Chondrocyte (in vitro differentiated cells): Measurements from ENCODE around the gene NPIPB2. TPM values are rescaled to one million over a fixed set of nuclear protein-coding genes. Genes with fewer than 3 reads are reported as not detected.
A peak's percentile ranks its signal among the peaks of the same experiment; 100 is the strongest.
"Not testable (repeated sequence)": the region's sequence is repeated elsewhere in the genome, so short reads cannot be mapped to it uniquely, and the experiment has no call there.

Experiments
- DNase-seq: peaks from one replicate; pipeline ENCODE4 v3.0.0; 2021; ENCODE audit warnings: mixed read lengths, low spot score
- H3K27ac Mint-ChIP-seq: one replicate; pipeline ENCODE4 v1.8.0; 2021; ENCODE audit warnings: mild to moderate bottlenecking, moderate library complexity, mixed read lengths; ENCODE audit not compliant: unreplicated experiment
- H3K27me3 Mint-ChIP-seq: 2 replicates; pipeline ENCODE4 v1.8.0; 2021; ENCODE audit warnings: low read depth, mixed read lengths
- H3K36me3 Mint-ChIP-seq: 2 replicates; pipeline ENCODE4 v1.8.0; 2021; ENCODE audit warnings: low read depth, mixed read lengths
- H3K4me1 Mint-ChIP-seq: 2 replicates; pipeline ENCODE4 v1.8.0; 2021; ENCODE audit warnings: low read depth, mild to moderate bottlenecking, mixed read lengths
- H3K4me3 Mint-ChIP-seq: one replicate; pipeline ENCODE4 v1.8.0; 2021; ENCODE audit warnings: mild to moderate bottlenecking, moderate library complexity, mixed read lengths; ENCODE audit not compliant: unreplicated experiment
- H3K9me3 Mint-ChIP-seq: 2 replicates; pipeline ENCODE4 v1.8.0; 2021; ENCODE audit warnings: low read depth, mixed read lengths
- CTCF ChIP-seq: fragments of 200-600 bp; sonication (generic); IDR thresholded peaks from 2 replicates; pipeline ENCODE4 v1.5.0; 2021; ENCODE audit warnings: antibody characterized with exemption, mild to moderate bottlenecking, moderate library complexity
- total RNA-seq: library from RNA; stranded (reverse); gene quantifications from 3 replicates; pipeline ENCODE4 v1.2.1, GENCODE V29; 2021

Gene NPIPB2
- total RNA-seq, 1 donor from 2014 or later, result 6.2 TPM

GRCh38 chr16:11973070-11973469 lies 31.2 kb upstream of the NPIPB2 start:
- Mint-ChIP-seq H3K27me3 (no peaks in the 10 kb centered on the region), H3K4me1 (peaks cover 24% of the 10 kb centered on the region), H3K36me3 (peaks cover 3% of the 10 kb centered on the region), H3K4me3 (no peak overlapping the region), H3K9me3 (no peaks in the 10 kb centered on the region), H3K27ac (no peak overlapping the region)
- no peak for TF ChIP-seq CTCF
- no peak for DNase-seq

- peaks cover 3% of the 10 kb centered on the region for H3K36me3 Mint-ChIP-seq
- H3K27ac Mint-ChIP-seq, result no peak overlapping the region
Measured at GRCh38 chr16:11972128-11972527, 30.3 kb upstream of the NPIPB2 start.

GRCh38 chr16:11970292-11970691 lies 28.4 kb upstream of the NPIPB2 start:
- not testable (repeated sequence) for H3K27ac Mint-ChIP-seq, DNase-seq, H3K9me3 Mint-ChIP-seq, H3K36me3 Mint-ChIP-seq, H3K4me1 Mint-ChIP-seq, H3K4me3 Mint-ChIP-seq, H3K27me3 Mint-ChIP-seq

More at GRCh38 chr16:11972128-11972527, 30.3 kb upstream of the NPIPB2 start:
- no peak overlapping the region for H3K4me3 Mint-ChIP-seq
- no peaks in the 10 kb centered on the region for H3K9me3 Mint-ChIP-seq
- no peak for DNase-seq
- TF ChIP-seq CTCF, result peak; percentile 60
- no peaks in the 10 kb centered on the region for H3K27me3 Mint-ChIP-seq
- H3K4me1 Mint-ChIP-seq, result peaks cover 15% of the 10 kb centered on the region

GRCh38 chr16:11968577-11968976 lies 26.7 kb upstream of the NPIPB2 start:
- Mint-ChIP-seq H3K27me3 (no peaks in the 10 kb centered on the region), H3K27ac (no peak overlapping the region), H3K9me3 (no peaks in the 10 kb centered on the region), H3K36me3 (peaks cover 3% of the 10 kb centered on the region), H3K4me1 (peaks cover 9% of the 10 kb centered on the region), H3K4me3 (no peak overlapping the region)
- DNase-seq, result no peak
- TF ChIP-seq CTCF, result no peak

GRCh38 chr16:11967195-11967911 lies 25.5 kb upstream of the NPIPB2 start:
- TF ChIP-seq CTCF, result no peak
- Mint-ChIP-seq H3K4me3 (no peak overlapping the region), H3K9me3 (no peaks in the 10 kb centered on the region), H3K36me3 (peaks cover 2% of the 10 kb centered on the region), H3K27me3 (no peaks in the 10 kb centered on the region), H3K4me1 (peaks cover 9% of the 10 kb centered on the region), H3K27ac (no peak overlapping the region)
- DNase-seq, result peak; percentile 15

- no peak for TF ChIP-seq CTCF
- no peaks in the 10 kb centered on the region for H3K27me3 Mint-ChIP-seq
- peaks cover 9% of the 10 kb centered on the region for H3K4me1 Mint-ChIP-seq
- no peak overlapping the region for H3K4me3 Mint-ChIP-seq
- no peak overlapping the region for H3K27ac Mint-ChIP-seq
- no peaks in the 10 kb centered on the region for H3K36me3 Mint-ChIP-seq
- no peaks in the 10 kb centered on the region for H3K9me3 Mint-ChIP-seq
- no peak for DNase-seq
Measured at GRCh38 chr16:11966173-11966572, 24.3 kb upstream of the NPIPB2 start.
